B cell (primary cell): ENCODE results near the gene TBPL2. TPM values are rescaled to one million over a fixed set of nuclear protein-coding genes. Genes with fewer than 3 reads are reported as not detected.

Source experiments
- ATAC-seq: fragments of 200-7000 bp; cut with Tn5 transposase; one replicate; pipeline ENCODE4 v1.10.0; 2021; ENCODE audit warnings: low read depth, mild to moderate bottlenecking, moderate number of reproducible peaks, moderate library complexity
- CTCF ChIA-PET: fragments of 350-600 bp; sonication (Branson Sonifier 250); formaldehyde crosslinking; loops from one replicate; lab custom pipeline; 2021; ENCODE audit warnings: antibody characterized with exemption, inconsistent platforms; lab: Charles Lee
- POLR2A ChIA-PET: fragments of 350-600 bp; sonication (Branson Sonifier 250); formaldehyde crosslinking; loops from one replicate; lab custom pipeline; 2021; ENCODE audit warnings: antibody characterized with exemption; lab: Charles Lee
- DNase-seq: peaks from one replicate; pipeline ENCODE4 v3.0.0; 2013
- H2AFZ ChIP-seq: 2 replicates; pipeline ENCODE4 v1.6.1; 2012; ENCODE audit warnings: mild to moderate bottlenecking, low read depth, low read length; ENCODE audit not compliant: insufficient read depth, poor library complexity, severe bottlenecking
- H3K27ac ChIP-seq, 2 donors: 1 replicate in 1 of 2; 2 replicates in 1 of 2; pipeline ENCODE4 v1.5.1; 2012 to 2013; ENCODE audit warnings: low read length in 2 of 2, mild to moderate bottlenecking in 2 of 2, moderate library complexity in 1 of 2
- H3K27me3 ChIP-seq, 4 experiments: fragments of 200-600 bp in 1 of 4; sonication (generic) in 1 of 4; replicated peaks in 1 of 4; 1 replicate in 2 of 4; 2 replicates in 2 of 4; pipeline versions ENCODE4 v1.6.1 to v1.7.0; 2013 to 2016; ENCODE audit warnings: low read length in 3 of 4, mild to moderate bottlenecking in 2 of 4, mixed read lengths in 1 of 4, moderate library complexity in 1 of 4; ENCODE audit not compliant: insufficient read depth in 4 of 4, control insufficient read depth in 3 of 4; ENCODE audit errors: control extremely low read depth in 1 of 4
- H3K36me3 ChIP-seq, 2 experiments: replicated peaks in 1 of 2; 1 replicate in 1 of 2; 2 replicates in 1 of 2; pipeline versions ENCODE4 v1.6.1 to v1.7.1; 2013; ENCODE audit warnings: low read length in 1 of 2; ENCODE audit not compliant: insufficient read depth in 2 of 2, control insufficient read depth in 1 of 2; ENCODE audit errors: control extremely low read depth in 1 of 2, extremely low read depth in 1 of 2
- H3K4me1 ChIP-seq, 2 donors: fragments of 200-600 bp in 1 of 2; sonication (generic) in 1 of 2; 1 replicate in 1 of 2; 2 replicates in 1 of 2; pipeline versions ENCODE4 v1.5.1 to v1.6.1; 2013 to 2017; ENCODE audit warnings: low read length in 2 of 2; ENCODE audit not compliant: control insufficient read depth in 2 of 2, insufficient read depth in 2 of 2
- H3K4me2 ChIP-seq: replicated peaks from 2 replicates; pipeline ENCODE3; 2012; ENCODE audit warnings: mild to moderate bottlenecking, low read depth, low read length; ENCODE audit not compliant: poor library complexity, severe bottlenecking
- H3K4me3 ChIP-seq, 5 experiments: fragments of 200-600 bp in 1 of 5; sonication (generic) in 1 of 5; 1 replicate in 3 of 5; 2 replicates in 2 of 5; pipeline versions ENCODE4 v1.5.1 to v1.7.0; 2011 to 2016; ENCODE audit warnings: low read length in 4 of 5, mild to moderate bottlenecking in 4 of 5, low read depth in 2 of 5, control low read depth in 1 of 5, moderate library complexity in 1 of 5; ENCODE audit not compliant: insufficient read depth in 1 of 5; ENCODE audit errors: control extremely low read depth in 1 of 5, extremely low read depth in 1 of 5
- H3K79me2 ChIP-seq: fragments of 200-600 bp; sonication (generic); one replicate; pipeline ENCODE4 v1.6.0; 2016; ENCODE audit warnings: low read length; ENCODE audit not compliant: control insufficient read depth, insufficient read depth
- H3K9ac ChIP-seq: fragments of 200-600 bp; sonication (generic); 2 replicates; pipeline ENCODE4 v1.6.1; 2017; ENCODE audit warnings: mild to moderate bottlenecking, low read length, moderate library complexity
- H3K9me3 ChIP-seq, 3 donors: one replicate each; pipeline versions ENCODE4 v1.6.1 to v1.7.1; 2013; ENCODE audit warnings: low read length in 2 of 3; ENCODE audit not compliant: control insufficient read depth in 2 of 3, insufficient read depth in 1 of 3; ENCODE audit errors: control extremely low read depth in 1 of 3
- H4K20me1 ChIP-seq: 2 replicates; pipeline ENCODE4 v1.6.0; 2012; ENCODE audit warnings: mild to moderate bottlenecking, low read length; ENCODE audit not compliant: insufficient read depth, control insufficient read depth, poor library complexity, severe bottlenecking
- H3K27ac Mint-ChIP-seq: one replicate; pipeline ENCODE4 v1.8.0; 2021; ENCODE audit warnings: mixed read lengths
- H3K27me3 Mint-ChIP-seq: one replicate; pipeline ENCODE4 v1.8.0; 2021; ENCODE audit warnings: mixed read lengths
- H3K4me1 Mint-ChIP-seq: one replicate; pipeline ENCODE4 v1.8.0; 2021; ENCODE audit warnings: mixed read lengths
- H3K4me3 Mint-ChIP-seq: one replicate; pipeline ENCODE4 v1.8.0; 2021; ENCODE audit warnings: mixed read lengths
- H3K9me3 Mint-ChIP-seq: one replicate; pipeline ENCODE4 v1.8.0; 2022; ENCODE audit warnings: mixed read lengths; ENCODE audit not compliant: insufficient read depth
- CTCF ChIP-seq: fragments of 200-600 bp; IDR thresholded peaks from one replicate; pipeline ENCODE4 v1.8.0; 2022; ENCODE audit warnings: antibody characterized with exemption, mild to moderate bottlenecking
- EZH2 ChIP-seq: IDR thresholded peaks from 2 replicates; pipeline ENCODE4 v1.6.1; 2012; ENCODE audit warnings: borderline replicate concordance, low read depth, mild to moderate bottlenecking, moderate library complexity, low read length; ENCODE audit not compliant: insufficient read depth, poor library complexity, severe bottlenecking
- WGBS: methylation state at CpG from one replicate; pipeline ENCODE4 v1.1.5; 2013; ENCODE audit warnings: missing lambda C conversion rate; ENCODE audit not compliant: insufficient coverage; 5-methylcytosine and 5-hydroxymethylcytosine counted together
- intact Hi-C: fragments of 100-400 bp; cut with micrococcal nuclease; formaldehyde crosslinking; loops from one replicate; pipeline ENCODE4 v1.10.0; 2022
- polyA plus RNA-seq: library from polyadenylated mRNA; depleted of rRNA; stranded (reverse); fragments of >200 nt; gene quantifications from 2 replicates; pipeline ENCODE4 v1.2.3, GENCODE V29; 2012
- total RNA-seq, 2 donors: library from RNA; stranded (reverse); fragments of 120-200 nt in 1 of 2; gene quantifications; 1 replicate in 1 of 2; 2 replicates in 1 of 2; pipeline versions ENCODE4 v1.2.3 to v1.2.4, GENCODE V29; 2013 to 2022

Gene TBPL2
- total and polyA plus RNA-seq, 2 donors (not counting 1 experiment from before 2014, with no cell fraction given): not detected

- H3K36me3 ChIP-seq: no peaks in the 10 kb centered on the region
- no peaks in the 10 kb centered on the region for H3K9me3 ChIP-seq
- H3K9ac ChIP-seq: no peak overlapping the region
- intact Hi-C loops: no loop called here
- H3K27ac Mint-ChIP-seq: no peak overlapping the region
- ChIA-PET CTCF (interaction anchor here (0.8 to 8.0 kb wide), 2 partner anchors 8 to 1023 kb away, joined by 4 to 126 read pairs; no protein-coding TSS in a partner anchor), POLR2A (no interaction called here)
- no peak overlapping the region for H3K4me2 ChIP-seq
- H3K27ac ChIP-seq: no peak overlapping the region
- TF ChIP-seq CTCF: no peak
- no peaks in the 10 kb centered on the region for H3K4me1 ChIP-seq
- no peak for ATAC-seq
- no peaks in the 10 kb centered on the region for H4K20me1 ChIP-seq
- H3K27me3 ChIP-seq: peaks cover 0 to 3% (median 0%) of the 10 kb centered on the region in 4 experiments
- DNase-seq: no peak
- H2AFZ ChIP-seq: no peak overlapping the region
- H3K27me3 Mint-ChIP-seq: peaks cover 12% of the 10 kb centered on the region
- 100% methylated on average over 1 of the region's 3 CpGs for WGBS
- H3K4me3 ChIP-seq: no peak overlapping the region
- H3K9me3 Mint-ChIP-seq: no peaks in the 10 kb centered on the region
- H3K79me2 ChIP-seq: no peaks in the 10 kb centered on the region
- no peak overlapping the region for H3K4me3 Mint-ChIP-seq
- H3K4me1 Mint-ChIP-seq: no peaks in the 10 kb centered on the region
These were observed 10.1 kb upstream of the TBPL2 start for GRCh38 chr14:55450539-55450938.

GRCh38 chr14:55450124-55450523 lies 9.7 kb upstream of the TBPL2 start:
- Histone ChIP-seq H3K9me3 (no peaks in the 10 kb centered on the region), H3K4me1 (no peaks in the 10 kb centered on the region), H3K36me3 (no peaks in the 10 kb centered on the region), H3K4me2 (no peak overlapping the region), H3K4me3 (no peak overlapping the region), H2AFZ (no peak overlapping the region), H3K27ac (no peak overlapping the region), H3K27me3 (peaks cover 0 to 3% (median 0%) of the 10 kb centered on the region in 4 experiments), H3K79me2 (no peaks in the 10 kb centered on the region), H3K9ac (no peak overlapping the region), H4K20me1 (no peaks in the 10 kb centered on the region)
- no peak for TF ChIP-seq EZH2
- TF ChIP-seq CTCF: no peak
- no peaks in the 10 kb centered on the region for H3K9me3 Mint-ChIP-seq
- ATAC-seq (no peak), DNase-seq (no peak)
- no peak overlapping the region for H3K4me3 Mint-ChIP-seq
- intact Hi-C loops: no loop called here
- ChIA-PET POLR2A (no interaction called here), CTCF (interaction anchor here (0.8 to 8.0 kb wide), 2 partner anchors 8 to 1023 kb away, joined by 4 to 126 read pairs; no protein-coding TSS in a partner anchor)
- no peak overlapping the region for H3K27ac Mint-ChIP-seq
- H3K27me3 Mint-ChIP-seq: peaks cover 12% of the 10 kb centered on the region
- no peaks in the 10 kb centered on the region for H3K4me1 Mint-ChIP-seq
- WGBS: 50% methylated on average over 2 of the region's 2 CpGs
